ENCODE data around the gene RAD51B. TPM values are rescaled to one million over a fixed set of nuclear protein-coding genes. Genes with fewer than 3 reads are reported as not detected.

Gene RAD51B
- total and polyA plus RNA-seq, 9 of the 15 experiments (the other 6 are each of a cell fraction or from before 2014, with no cell fraction given): 8.5 to 17.3 (median 11.3) TPM

DNA sequence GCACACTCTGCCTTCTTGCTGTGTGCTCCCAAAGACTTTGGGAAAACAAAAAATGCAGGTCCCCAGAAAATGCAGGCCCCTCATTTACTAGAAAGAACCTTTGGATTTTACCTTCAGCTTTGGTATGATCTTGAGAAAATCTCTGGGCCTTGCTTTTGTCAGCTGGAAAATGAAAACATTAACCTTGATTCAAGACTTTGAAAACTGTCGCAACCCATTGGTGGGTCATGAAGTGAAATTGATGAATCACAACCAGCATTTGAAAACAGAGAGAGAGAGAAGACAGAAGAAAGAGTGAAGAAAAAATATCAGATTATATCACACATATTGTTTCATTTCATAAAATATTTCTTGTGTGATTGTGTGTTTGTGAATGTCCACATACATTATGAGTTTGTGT is 650.8 kb downstream of the RAD51B start:
- DNase-seq (ENCODE audit: extremely low read depth in 1 of 4, low spot score in 3 of 4) (no peak), FAIRE-seq (no peak), ATAC-seq (no peak)
- no peak overlapping the region for H3K4me3 ChIP-seq
- WGBS (ENCODE audit: insufficient coverage, low coverage, missing lambda C conversion rate): 78% methylated on average over 1 of the region's 1 CpG
- no peaks in the 10 kb centered on the region; a peak in 1 of 5 replicates for H3K4me1 ChIP-seq (replicated peaks in 1 of 2; ENCODE audit: control insufficient read depth in 2 of 2, insufficient read depth in 2 of 2, low read length in 2 of 2)
- no peak overlapping the region for H2AFZ ChIP-seq (ENCODE audit: low read depth, low read length)
- no peak overlapping the region for H3K27ac ChIP-seq (ENCODE audit: extremely low read depth, low read depth, low read length)
- no peaks in the 10 kb centered on the region for H3K36me3 ChIP-seq (ENCODE audit: control insufficient read depth, insufficient read depth, low read length)
- H3K27me3 ChIP-seq (ENCODE audit: control insufficient read depth in 2 of 2, insufficient read depth in 2 of 2, low read length in 2 of 2): no peaks in the 10 kb centered on the region
- intact Hi-C loops (cut with micrococcal nuclease): no loop called here
- no TSS peak for BruUV-seq (replicated peaks)
- no peak overlapping the region for H3K4me2 ChIP-seq (ENCODE audit: insufficient read depth, low read length)
- ChIA-PET POLR2A (interaction anchor here (1.2 kb wide), 1 partner anchor 11 kb away, joined by 3 read pairs; no protein-coding TSS in a partner anchor), CTCF (ENCODE audit: low intra/inter-chr PET ratio) (no interaction called here)
- H3K9ac ChIP-seq (ENCODE audit: insufficient read depth in 1 of 2, low read depth in 2 of 2, low read length in 2 of 2): no peak overlapping the region
- no peaks in the 10 kb centered on the region for H3K9me3 ChIP-seq (replicated peaks; ENCODE audit: control insufficient read depth, insufficient read depth, low read depth, low read length)
- no peaks in the 10 kb centered on the region for H4K20me1 ChIP-seq (replicated peaks; ENCODE audit: control insufficient read depth, insufficient read depth, low read length)
- H3K9me1 ChIP-seq (ENCODE audit: control insufficient read depth, insufficient read depth, low read length): no peaks in the 10 kb centered on the region
- TF ChIP-seq, protein P1, sequence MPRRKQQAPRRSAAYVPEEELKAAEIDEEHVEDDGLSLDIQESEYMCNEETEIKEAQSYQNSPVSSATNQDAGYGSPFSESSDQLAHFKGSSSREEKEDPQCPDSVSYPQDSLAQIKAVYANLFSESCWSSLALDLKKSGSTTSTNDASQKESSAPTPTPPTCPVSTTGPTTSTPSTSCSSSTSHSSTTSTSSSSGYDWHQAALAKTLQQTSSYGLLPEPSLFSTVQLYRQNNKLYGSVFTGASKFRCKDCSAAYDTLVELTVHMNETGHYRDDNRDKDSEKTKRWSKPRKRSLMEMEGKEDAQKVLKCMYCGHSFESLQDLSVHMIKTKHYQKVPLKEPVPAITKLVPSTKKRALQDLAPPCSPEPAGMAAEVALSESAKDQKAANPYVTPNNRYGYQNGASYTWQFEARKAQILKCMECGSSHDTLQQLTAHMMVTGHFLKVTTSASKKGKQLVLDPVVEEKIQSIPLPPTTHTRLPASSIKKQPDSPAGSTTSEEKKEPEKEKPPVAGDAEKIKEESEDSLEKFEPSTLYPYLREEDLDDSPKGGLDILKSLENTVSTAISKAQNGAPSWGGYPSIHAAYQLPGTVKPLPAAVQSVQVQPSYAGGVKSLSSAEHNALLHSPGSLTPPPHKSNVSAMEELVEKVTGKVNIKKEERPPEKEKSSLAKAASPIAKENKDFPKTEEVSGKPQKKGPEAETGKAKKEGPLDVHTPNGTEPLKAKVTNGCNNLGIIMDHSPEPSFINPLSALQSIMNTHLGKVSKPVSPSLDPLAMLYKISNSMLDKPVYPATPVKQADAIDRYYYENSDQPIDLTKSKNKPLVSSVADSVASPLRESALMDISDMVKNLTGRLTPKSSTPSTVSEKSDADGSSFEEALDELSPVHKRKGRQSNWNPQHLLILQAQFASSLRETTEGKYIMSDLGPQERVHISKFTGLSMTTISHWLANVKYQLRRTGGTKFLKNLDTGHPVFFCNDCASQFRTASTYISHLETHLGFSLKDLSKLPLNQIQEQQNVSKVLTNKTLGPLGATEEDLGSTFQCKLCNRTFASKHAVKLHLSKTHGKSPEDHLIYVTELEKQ (CRISPR knock-in tag; IDR thresholded peaks at IDR 0.05): no peak
- TF ChIP-seq HDAC3 (IDR thresholded peaks at IDR 0.05; ENCODE audit: borderline replicate concordance, partially characterized antibody): no peak
- TF ChIP-seq E2F3 (CRISPR knock-in tag; IDR thresholded peaks at IDR 0.05): no peak
- TF ChIP-seq ETV1 (tag; conservative IDR thresholded peaks at IDR 0.05; ENCODE audit: low read depth): no peak
- no peak for TF ChIP-seq POLR3G (IDR thresholded peaks at IDR 0.05; ENCODE audit: extremely low read depth, insufficient read length, insufficient replicate concordance)
- TF ChIP-seq ZKSCAN8 (CRISPR knock-in tag; IDR thresholded peaks at IDR 0.05): no peak
- no peak for TF ChIP-seq POLR2AphosphoS2 (IDR thresholded peaks at IDR 0.05; ENCODE audit: low read length)
- no peak for TF ChIP-seq DIDO1 (tag; IDR thresholded peaks at IDR 0.05; ENCODE audit: low read depth)
- no peak for TF ChIP-seq PKNOX1 (IDR thresholded peaks at IDR 0.05)
- TF ChIP-seq MEIS2 (IDR thresholded peaks at IDR 0.05; ENCODE audit: partially characterized antibody): no peak
- no peak for TF ChIP-seq NCOA1 (IDR thresholded peaks at IDR 0.05; ENCODE audit: low read depth)
- TF ChIP-seq YBX1 (IDR thresholded peaks at IDR 0.05): no peak
- no peak for TF ChIP-seq NR2C1 (IDR thresholded peaks at IDR 0.05)
- no peak for TF ChIP-seq NR2C1 (tag; IDR thresholded peaks at IDR 0.05)
- TF ChIP-seq NRF1 (conservative IDR thresholded peaks at IDR 0.05 in 1 of 2, IDR thresholded peaks at IDR 0.05 in 1 of 2): no peak
- no peak for TF ChIP-seq HLTF (IDR thresholded peaks at IDR 0.05)
- TF ChIP-seq MCM5 (IDR thresholded peaks at IDR 0.05; ENCODE audit: low read depth): no peak
- in situ Hi-C loops (cut with MboI): no loop called here
- H3K79me2 ChIP-seq (ENCODE audit: control insufficient read depth, insufficient read depth, low read length): no peaks in the 10 kb centered on the region

All from K562 (cell line).